Stimulated activated CD4-positive, alpha-beta T cell treated with anti-CD3 and anti-CD28 coated beads, Interleukin-2, amount 100 ng/mL, for 4 hours (primary cell): ENCODE measurements around the gene OR6C76.
"Not testable (repeated sequence)": the region's sequence is repeated elsewhere in the genome, so short reads cannot be mapped to it uniquely, and the experiment has no call there.

ENCODE experiments used
- DNase-seq: peaks from one replicate; pipeline ENCODE4 v3.0.0-alpha.2; 2020; ENCODE audit warnings: low read depth

OR6C76 gene

GRCh38 chr12:55425954-55426353 lies at the start of gene OR6C76:
Gene OR6C76, plus strand, starts transcription at chr12:55426254. Its CDS starts 0 bp downstream, at chr12:55426254.
- no peak for DNase-seq

- DNase-seq = no peak
Measured at GRCh38 chr12:55385891-55386290, 40.2 kb upstream of the OR6C76 start.

GRCh38 chr12:55392032-55392795 lies 33.8 kb upstream of the OR6C76 start:
- DNase-seq = no peak

GRCh38 chr12:55396326-55396725 lies 29.7 kb upstream of the OR6C76 start:
- DNase-seq = no peak

DNA sequence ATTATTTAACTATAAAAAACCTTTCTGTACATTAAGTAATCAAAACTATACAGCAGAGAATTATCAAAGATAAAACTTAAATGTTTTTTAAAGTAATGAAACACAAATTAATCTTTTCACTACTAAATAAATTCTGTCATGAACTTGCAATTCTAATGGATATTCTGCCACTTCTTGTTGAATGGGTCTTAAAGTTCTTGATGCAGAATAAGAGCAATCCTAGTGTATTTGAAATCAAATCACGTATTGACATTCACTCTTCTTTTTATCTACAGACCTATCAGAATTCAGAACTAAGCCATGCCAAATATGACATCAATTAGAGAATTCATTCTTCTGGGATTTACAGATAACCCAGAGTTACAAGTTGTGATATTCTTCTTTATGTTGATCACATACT lies 25.8 kb upstream of the OR6C76 start, which contains the start of gene OR6C65:
Gene OR6C65, plus strand, starts transcription at position 301 of the 400 bp plus-strand sequence. Its CDS starts 0 bp downstream, at position 301.
- DNase-seq = no peak

GRCh38 chr12:55407866-55408265 lies 18.2 kb upstream of the OR6C76 start:
- no peak for DNase-seq

- DNase-seq = not testable (repeated sequence)
Measured at GRCh38 chr12:55409133-55409532, 16.9 kb upstream of the OR6C76 start.

GRCh38 chr12:55412138-55412537 lies 13.9 kb upstream of the OR6C76 start:
- not testable (repeated sequence) for DNase-seq

DNA sequence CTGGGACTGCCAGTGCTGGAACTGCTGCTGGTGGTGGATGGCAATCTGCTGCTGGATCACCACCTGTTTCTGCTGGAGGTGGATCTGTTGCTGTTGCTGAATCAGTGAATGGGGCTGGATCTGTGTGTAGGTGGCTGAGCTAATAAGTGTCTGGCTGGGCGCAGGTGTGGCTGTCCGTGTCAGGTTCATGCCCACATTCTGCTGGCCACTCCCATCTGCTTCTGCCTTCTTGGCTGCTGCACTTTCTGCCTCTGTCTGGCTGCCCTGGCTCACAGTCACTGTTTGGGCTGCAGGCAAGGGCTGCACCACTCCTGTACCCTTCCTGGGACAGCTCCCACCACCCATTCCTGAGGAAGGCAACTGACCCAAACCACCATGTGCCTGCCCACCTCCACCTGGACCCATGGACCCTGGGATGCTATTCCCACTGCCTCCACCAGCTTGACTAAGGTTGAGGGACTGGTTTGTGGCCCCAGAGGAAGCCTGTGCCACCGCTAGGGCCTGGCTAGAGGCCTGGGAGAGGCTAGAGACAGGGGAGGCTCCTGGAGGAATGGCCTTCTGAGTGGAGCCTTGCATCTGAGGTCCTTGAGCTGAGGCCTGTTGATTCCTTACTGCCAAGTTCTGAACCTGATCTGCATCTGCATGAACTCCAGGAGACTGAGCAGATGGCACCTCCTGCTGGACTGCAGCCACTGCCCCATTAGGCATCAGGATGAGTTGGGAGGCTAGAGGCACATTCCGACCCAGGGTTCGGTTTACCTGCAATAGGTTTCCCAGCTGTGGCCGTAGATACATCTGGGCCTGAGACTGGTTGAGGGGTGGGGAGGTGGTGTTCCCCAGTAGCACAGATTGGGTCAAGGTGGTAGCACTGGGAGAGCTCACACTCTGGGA lies 12.3 kb upstream of the OR6C76 start:
- not testable (repeated sequence) for DNase-seq

DNA sequence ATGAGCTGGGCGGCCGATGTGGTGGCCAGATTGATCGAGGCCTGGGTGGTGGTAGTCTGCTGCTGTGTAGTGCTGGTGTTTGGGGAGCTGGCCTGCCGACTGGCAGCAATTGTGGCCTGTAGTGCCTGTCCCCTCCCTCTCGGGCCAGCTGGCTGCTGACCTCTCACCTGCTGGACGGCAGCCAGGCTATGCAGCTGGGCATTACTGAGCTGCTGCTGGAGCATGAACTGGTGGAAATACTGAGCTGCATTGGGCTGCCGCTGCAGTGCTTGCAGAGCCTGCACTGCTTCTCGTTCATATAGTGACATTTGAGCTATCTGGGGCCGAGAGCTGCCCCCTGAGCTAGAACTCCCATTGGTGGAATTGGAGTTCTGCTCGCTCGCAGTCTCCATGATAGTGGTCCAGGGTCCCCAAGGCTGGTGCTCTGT lies 11.6 kb upstream of the OR6C76 start:
- DNase-seq = not testable (repeated sequence)

GRCh38 chr12:55414889-55415288 lies 11.2 kb upstream of the OR6C76 start:
- DNase-seq = not testable (repeated sequence)

GRCh38 chr12:55416961-55417360 lies 9.1 kb upstream of the OR6C76 start:
- DNase-seq = no peak

- DNase-seq = no peak
Measured at GRCh38 chr12:55420307-55420962, 5.6 kb upstream of the OR6C76 start.

GRCh38 chr12:55428331-55429243 lies 2.5 kb downstream of the OR6C76 start:
- DNase-seq = no peak

- DNase-seq = not testable (repeated sequence)
Measured at GRCh38 chr12:55441233-55441632, 15.2 kb downstream of the OR6C76 start.

GRCh38 chr12:55443776-55444175 lies 17.7 kb downstream of the OR6C76 start, which contains the start of gene OR6C2:
Gene OR6C2, plus strand, starts transcription at chr12:55444076. Its CDS starts 8,138 bp downstream, at chr12:55452214.
- no peak for DNase-seq

DNA sequence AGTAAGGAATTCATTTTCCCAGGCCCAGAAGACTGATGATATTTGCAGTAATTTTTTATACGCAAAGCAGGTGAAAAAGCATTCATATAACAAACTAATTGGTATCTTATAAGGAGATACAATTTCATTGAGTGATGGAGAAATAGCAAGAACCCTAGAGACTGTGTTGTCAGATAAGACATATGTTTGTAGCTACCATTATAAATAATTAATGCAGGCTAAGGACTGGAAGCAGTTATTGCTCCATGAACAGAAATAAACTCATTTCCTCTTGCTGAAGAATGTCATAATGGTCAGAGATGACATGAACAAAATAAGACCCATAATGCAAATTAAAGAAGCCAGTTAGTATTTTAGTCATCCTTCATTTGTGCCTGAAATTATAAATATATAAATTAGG lies 19.3 kb downstream of the OR6C76 start:
- DNase-seq = no peak

GRCh38 chr12:55446326-55446725 lies 20.3 kb downstream of the OR6C76 start:
- no peak for DNase-seq

- no peak for DNase-seq
Measured at GRCh38 chr12:55448825-55449224, 22.8 kb downstream of the OR6C76 start.

DNA sequence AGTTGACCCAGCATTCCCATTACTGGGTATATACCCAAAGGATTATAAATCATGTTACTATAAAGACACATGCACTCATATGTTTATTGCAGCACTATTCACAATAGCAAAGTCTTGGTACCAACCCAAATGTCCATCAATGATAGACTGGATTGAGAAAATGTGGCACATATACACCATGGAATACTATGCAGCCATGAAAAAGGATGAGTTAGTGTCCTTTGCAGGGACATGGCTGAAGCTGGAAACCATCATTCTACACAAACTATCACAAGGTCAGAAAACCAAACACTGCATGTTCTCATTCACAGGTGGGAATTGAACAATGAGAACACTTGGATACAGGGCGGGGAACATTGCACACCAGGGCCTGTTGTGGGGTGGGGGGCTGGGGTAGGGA lies 38.9 kb downstream of the OR6C76 start:
- DNase-seq = not testable (repeated sequence)

DNA sequence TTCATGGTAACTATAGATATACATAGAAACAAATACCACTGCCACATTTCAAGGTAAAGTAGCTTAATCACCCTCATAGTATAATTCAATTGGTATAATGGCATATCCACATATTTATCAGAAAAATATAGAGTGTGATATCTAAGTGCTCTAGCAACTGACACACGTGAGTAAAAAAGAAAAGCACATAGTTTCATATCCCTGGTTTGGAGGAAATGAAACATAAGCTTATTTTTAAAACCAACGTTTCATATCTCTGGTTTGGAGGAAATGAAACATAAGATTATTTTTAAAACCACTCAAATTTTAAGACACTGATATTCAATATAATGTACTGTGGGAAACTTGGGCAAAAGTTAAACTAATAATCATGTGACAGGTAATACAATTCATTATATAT lies 41.8 kb downstream of the OR6C76 start:
- no peak for DNase-seq
